WTC11 (cell line): ENCODE data around the gene EMX2. TPM values are rescaled to one million over a fixed set of nuclear protein-coding genes. Genes with fewer than 3 reads are reported as not detected.

Experiments
- ATAC-seq: fragments of 200-7000 bp; cut with Tn5 transposase; 2 replicates; pipeline ENCODE4 v1.10.0; 2021; ENCODE audit warnings: mild to moderate bottlenecking, moderate library complexity
- CTCF ChIA-PET: fragments of 300-600 bp; sonication (Branson Sonifier 250); formaldehyde crosslinking; loops from one replicate; lab custom pipeline; 2021; ENCODE audit warnings: antibody characterized with exemption; lab: Charles Lee
- POLR2A ChIA-PET: fragments of 350-600 bp; sonication (Branson Sonifier 250); formaldehyde crosslinking; loops from one replicate; lab custom pipeline; 2021; ENCODE audit warnings: antibody characterized with exemption; lab: Charles Lee
- DNase-seq: peaks from one replicate; pipeline ENCODE4 v3.0.0; 2021; ENCODE audit warnings: low spot score
- H3K27ac Mint-ChIP-seq: 2 replicates; pipeline ENCODE4 v1.8.0; 2021; ENCODE audit warnings: mixed read lengths
- H3K27me3 Mint-ChIP-seq: 2 replicates; pipeline ENCODE4 v1.8.0; 2021; ENCODE audit warnings: low read depth, mild to moderate bottlenecking, moderate library complexity, mixed read lengths
- H3K36me3 Mint-ChIP-seq: 2 replicates; pipeline ENCODE4 v1.8.0; 2021; ENCODE audit warnings: mixed read lengths
- H3K4me1 Mint-ChIP-seq: 2 replicates; pipeline ENCODE4 v1.8.0; 2022; ENCODE audit warnings: mixed read lengths
- H3K4me3 Mint-ChIP-seq: 2 replicates; pipeline ENCODE4 v1.8.0; 2021; ENCODE audit warnings: mild to moderate bottlenecking, moderate library complexity, mixed read lengths
- H3K9me3 Mint-ChIP-seq: 2 replicates; pipeline ENCODE4 v1.8.0; 2021; ENCODE audit warnings: mixed read lengths
- AR ChIP-seq: fragments of 250-450 bp; sonication (Bioruptor Pico); IDR thresholded peaks from 2 replicates; pipeline ENCODE4 v1.9.0; 2021; ENCODE audit warnings: mild to moderate bottlenecking
- ARID4B ChIP-seq: sonication (generic); formaldehyde crosslinking; IDR thresholded peaks from 2 replicates; pipeline ENCODE4 v1.8.0; 2023; ENCODE audit warnings: missing genetic modification reagents, mild to moderate bottlenecking, borderline replicate concordance
- ATF6 ChIP-seq: sonication (generic); formaldehyde crosslinking; IDR thresholded peaks from 2 replicates; pipeline ENCODE4 v1.8.1; 2023; ENCODE audit warnings: mild to moderate bottlenecking, missing genetic modification reagents
- CTCF ChIP-seq: fragments of 200-600 bp; IDR thresholded peaks from 2 replicates; pipeline ENCODE4 v1.8.0; 2022; ENCODE audit warnings: antibody characterized with exemption
- ELF4 ChIP-seq: sonication (generic); formaldehyde crosslinking; IDR thresholded peaks from 2 replicates; pipeline ENCODE4 v1.8.1; 2022; ENCODE audit warnings: low read depth, mild to moderate bottlenecking, moderate library complexity, missing genetic modification reagents
- FOXP4 ChIP-seq: sonication (generic); formaldehyde crosslinking; IDR thresholded peaks from 2 replicates; pipeline ENCODE4 v1.8.0; 2022; ENCODE audit warnings: mild to moderate bottlenecking, missing genetic modification reagents
- ZBTB43 ChIP-seq: sonication (generic); formaldehyde crosslinking; IDR thresholded peaks from 2 replicates; pipeline ENCODE4 v1.8.1; 2023; ENCODE audit warnings: mild to moderate bottlenecking, missing genetic modification reagents
- ZMAT4 ChIP-seq: fragments of 250-450 bp; sonication (Bioruptor Pico); IDR thresholded peaks from 2 replicates; pipeline ENCODE4 v1.9.0; 2021; ENCODE audit warnings: mild to moderate bottlenecking
- ZNF121 ChIP-seq: sonication (generic); formaldehyde crosslinking; IDR thresholded peaks from 2 replicates; pipeline ENCODE4 v1.8.0; 2023; ENCODE audit warnings: missing genetic modification reagents
- ZNF138 ChIP-seq: sonication (generic); formaldehyde crosslinking; conservative IDR thresholded peaks from 2 replicates; pipeline ENCODE4 v1.8.1; 2022; ENCODE audit warnings: mild to moderate bottlenecking, moderate library complexity, missing genetic modification reagents
- ZNF532 ChIP-seq: fragments of 250-450 bp; sonication (Bioruptor Pico); IDR thresholded peaks from 2 replicates; pipeline ENCODE4 v1.9.0; 2021; ENCODE audit warnings: mild to moderate bottlenecking, borderline replicate concordance
- total RNA-seq: library from RNA; stranded (reverse); gene quantifications from 3 replicates; pipeline ENCODE4 v1.2.3, GENCODE V29; 2021

EMX2 gene
- total RNA-seq, 1 experiment from 2014 or later: not detected

GRCh38 chr10:117500456-117500855, 42.1 kb upstream of the EMX2 start (continued):
- TF ChIP-seq ARID4B (CRISPR knock-in tag): no peak
- no peak for TF ChIP-seq ZMAT4 (CRISPR knock-in tag)
- TF ChIP-seq FOXP4 (CRISPR knock-in tag): no peak
- TF ChIP-seq AR (CRISPR knock-in tag): no peak
- no peak for TF ChIP-seq ZNF532
- no peak for TF ChIP-seq ATF6 (CRISPR knock-in tag)
- no peak for TF ChIP-seq ZNF138
- TF ChIP-seq ZNF121 (CRISPR knock-in tag): no peak

- Mint-ChIP-seq H3K27ac (no peak overlapping the region), H3K36me3 (no peaks in the 10 kb centered on the region), H3K9me3 (no peaks in the 10 kb centered on the region), H3K27me3 (peaks cover 6% of the 10 kb centered on the region), H3K4me1 (peaks cover 11% of the 10 kb centered on the region), H3K4me3 (no peak overlapping the region)
- DNase-seq (no peak), ATAC-seq (no peak; the same call in 1 of the 2 replicates)
- ChIA-PET CTCF (interaction anchor here (1.4 kb wide), 1 partner anchor 285 kb away, joined by 4 read pairs; no protein-coding TSS in a partner anchor), POLR2A (no interaction called here)
- TF ChIP-seq ELF4 (CRISPR knock-in tag) (no peak), AR (CRISPR knock-in tag) (no peak), ZBTB43 (CRISPR knock-in tag) (no peak), CTCF (no peak)
These were observed 41.0 kb upstream of the EMX2 start for GRCh38 chr10:117501460-117502035.
